Gastrocnemius medialis (tissue), 4 donors: ENCODE results near the gene ZMYM4. TPM values are rescaled to one million over a fixed set of nuclear protein-coding genes. Genes with fewer than 3 reads are reported as not detected.

Experiments used
- ATAC-seq, 2 donors: fragments of 150-250 bp; one replicate each; pipeline ENCODE4 v1.9.1; 2016
- DNase-seq, 2 donors: peaks; one replicate each; pipeline ENCODE4 v3.0.0-alpha.2; 2019
- H3K27ac ChIP-seq, 4 donors: fragments of 200-600 bp; sonication (generic); 1 replicate in 1 of 4; 2 replicates in 3 of 4; pipeline ENCODE4 v1.5.1; 2016 to 2018; ENCODE audit warnings: mild to moderate bottlenecking in 2 of 4, moderate library complexity in 1 of 4
- H3K27me3 ChIP-seq, 3 donors: fragments of 200-600 bp; sonication (generic) in 2 of 3; 1 replicate in 1 of 3; 2 replicates in 2 of 3; pipeline versions ENCODE4 v1.5.1 to v1.6.0; 2016 to 2019; ENCODE audit warnings: mild to moderate bottlenecking in 1 of 3, moderate library complexity in 1 of 3
- H3K36me3 ChIP-seq, 2 donors: fragments of 200-600 bp; sonication (generic) in 1 of 2; one replicate each; pipeline ENCODE4 v1.5.1; 2017 to 2018
- H3K4me1 ChIP-seq, 2 donors: fragments of 200-600 bp; sonication (generic) in 1 of 2; one replicate each; pipeline ENCODE4 v1.5.1; 2016 to 2017; ENCODE audit warnings: mild to moderate bottlenecking in 2 of 2
- H3K4me3 ChIP-seq, 4 donors: fragments of 200-600 bp; sonication (generic) in 3 of 4; 1 replicate in 1 of 4; 2 replicates in 3 of 4; pipeline ENCODE4 v1.5.1; 2016 to 2019; ENCODE audit warnings: mild to moderate bottlenecking in 2 of 4
- H3K9me3 ChIP-seq, 3 donors: fragments of 200-600 bp; sonication (generic) in 2 of 3; 1 replicate in 1 of 3; 2 replicates in 2 of 3; pipeline ENCODE4 v1.5.1; 2016 to 2019
- POLR2A ChIP-seq, 2 donors: fragments of 450-650 bp; IDR thresholded peaks; one replicate each; pipeline ENCODE4 v1.6.1; 2017; ENCODE audit warnings: antibody characterized with exemption in 2 of 2, mild to moderate bottlenecking in 2 of 2, moderate library complexity in 2 of 2
- in situ Hi-C, 4 donors: fragments of 200-750 bp; cut with MboI; loops; one replicate each; pipeline versions ENCODE4 v1.15.0 to v1.8.0; 2017; ENCODE audit warnings: low sequenced_read_pairs in 4 of 4
- intact Hi-C: fragments of 100-400 bp; cut with DNase I; formaldehyde crosslinking; loops from one replicate; pipeline ENCODE4 v1.15.1; 2023; ENCODE audit warnings: low total_unique reads
- total RNA-seq, 4 donors: library from RNA; depleted of rRNA; stranded (reverse); fragments of >200 nt; gene quantifications; one replicate each; pipeline versions ENCODE4 v1.1.0 to v1.2.3, GENCODE V29; 2016
- TF ChIP-seq, protein P1 (sequence below), 5 experiments: fragments of 450-650 bp in 3 of 5; fragments of 200-600 bp in 2 of 5; sonication (generic) in 2 of 5; IDR thresholded peaks in 4 of 5; conservative IDR thresholded peaks in 1 of 5; 1 replicate in 4 of 5; 2 replicates in 1 of 5; pipeline ENCODE4 v1.5.1; 2016 to 2019; ENCODE audit warnings: antibody characterized with exemption in 5 of 5, mild to moderate bottlenecking in 3 of 5, moderate library complexity in 3 of 5

Gene ZMYM4
- total RNA-seq, 4 donors from 2014 or later, result 11.1 to 25.3 (median 13.7) TPM

DNA sequence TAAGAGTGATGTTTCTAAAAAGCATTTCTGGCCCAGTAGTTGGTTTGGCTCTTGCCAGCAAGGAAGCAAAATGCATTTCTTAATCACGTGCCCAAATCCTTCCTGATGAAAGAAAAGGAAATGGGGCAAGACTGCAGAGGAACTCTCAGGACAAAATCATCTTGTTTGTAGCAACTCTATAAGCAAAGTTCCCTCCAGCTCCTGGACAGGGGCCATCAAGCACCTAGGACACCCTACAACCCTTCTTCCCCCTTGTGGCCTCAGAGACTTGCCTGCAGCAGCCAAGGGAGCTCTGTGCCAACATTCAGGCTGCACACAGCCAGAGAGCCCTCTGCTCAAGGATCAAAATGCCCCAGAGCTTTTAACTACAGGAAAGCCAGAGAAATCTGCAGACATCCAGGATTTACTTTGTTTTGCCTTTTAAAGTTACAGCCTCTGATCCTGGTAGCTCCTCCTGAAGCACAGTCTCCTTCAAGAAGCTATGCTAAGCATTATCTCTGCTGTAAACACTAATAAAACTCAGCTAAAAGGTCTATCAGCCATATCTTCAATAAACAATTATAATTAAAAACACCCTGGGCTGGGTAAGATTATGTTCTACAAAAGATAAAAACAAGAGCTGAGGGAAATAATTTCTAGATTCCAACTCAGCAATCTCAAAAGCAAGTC is 183.7 kb downstream of the ZMYM4 start:
- ATAC-seq (peak in 1 of 2 donors; percentile 42), DNase-seq (peak in 1 of 2 donors; percentile 42)
- TF ChIP-seq, protein P1, sequence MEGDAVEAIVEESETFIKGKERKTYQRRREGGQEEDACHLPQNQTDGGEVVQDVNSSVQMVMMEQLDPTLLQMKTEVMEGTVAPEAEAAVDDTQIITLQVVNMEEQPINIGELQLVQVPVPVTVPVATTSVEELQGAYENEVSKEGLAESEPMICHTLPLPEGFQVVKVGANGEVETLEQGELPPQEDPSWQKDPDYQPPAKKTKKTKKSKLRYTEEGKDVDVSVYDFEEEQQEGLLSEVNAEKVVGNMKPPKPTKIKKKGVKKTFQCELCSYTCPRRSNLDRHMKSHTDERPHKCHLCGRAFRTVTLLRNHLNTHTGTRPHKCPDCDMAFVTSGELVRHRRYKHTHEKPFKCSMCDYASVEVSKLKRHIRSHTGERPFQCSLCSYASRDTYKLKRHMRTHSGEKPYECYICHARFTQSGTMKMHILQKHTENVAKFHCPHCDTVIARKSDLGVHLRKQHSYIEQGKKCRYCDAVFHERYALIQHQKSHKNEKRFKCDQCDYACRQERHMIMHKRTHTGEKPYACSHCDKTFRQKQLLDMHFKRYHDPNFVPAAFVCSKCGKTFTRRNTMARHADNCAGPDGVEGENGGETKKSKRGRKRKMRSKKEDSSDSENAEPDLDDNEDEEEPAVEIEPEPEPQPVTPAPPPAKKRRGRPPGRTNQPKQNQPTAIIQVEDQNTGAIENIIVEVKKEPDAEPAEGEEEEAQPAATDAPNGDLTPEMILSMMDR (IDR thresholded peaks at IDR 0.05 in 4 of 5, conservative IDR thresholded peaks at IDR 0.05 in 1 of 5), result no peak
- no peak for TF ChIP-seq POLR2A (IDR thresholded peaks at IDR 0.05)
- no peak overlapping the region for H3K4me3 ChIP-seq
- H3K4me1 ChIP-seq, result peaks cover 8 to 9% of the 10 kb centered on the region in 2 donors
- in situ Hi-C loops (loop anchor here in 3 of 4 donors (5.0 to 25.0 kb wide), 3 partner anchors 110 to 285 kb away; no protein-coding TSS in a partner anchor), intact Hi-C loops (no loop called here)
- peaks cover 3 to 47% of the 10 kb centered on the region in 2 donors for H3K36me3 ChIP-seq
- peak overlapping the region in 2 of 4 donors; percentile 3 to 6 for H3K27ac ChIP-seq
- no peaks in the 10 kb centered on the region for H3K27me3 ChIP-seq
- no peaks in the 10 kb centered on the region for H3K9me3 ChIP-seq

DNA sequence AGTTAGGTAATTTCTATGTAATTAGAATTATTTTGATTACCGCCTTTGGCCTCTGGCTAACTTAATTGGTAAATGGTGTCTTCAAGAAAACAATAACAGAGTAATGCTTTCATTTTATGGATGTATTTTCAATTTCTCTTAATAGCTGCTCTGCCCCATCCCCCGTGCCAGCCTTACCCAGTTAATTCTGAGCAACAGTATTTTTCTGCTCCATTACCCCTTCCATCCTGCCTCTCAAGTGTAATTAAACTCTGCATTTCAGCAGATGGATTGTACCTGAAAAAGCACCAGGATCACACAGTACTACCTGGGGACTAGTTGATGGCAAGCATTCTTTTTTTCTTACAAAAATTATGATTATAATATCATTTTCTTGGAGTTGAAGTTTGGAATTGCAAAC is 184.5 kb downstream of the ZMYM4 start:
- no peak for ATAC-seq
- intact Hi-C loops (no loop called here), in situ Hi-C loops (loop anchor here in 3 of 4 donors (5.0 to 25.0 kb wide), 3 partner anchors 109 to 284 kb away; no protein-coding TSS in a partner anchor)
- Histone ChIP-seq H3K27ac (no peak overlapping the region), H3K4me3 (no peak overlapping the region), H3K27me3 (no peaks in the 10 kb centered on the region), H3K9me3 (no peaks in the 10 kb centered on the region), H3K4me1 (peaks cover 8 to 9% of the 10 kb centered on the region in 2 donors), H3K36me3 (peaks cover 3 to 39% of the 10 kb centered on the region in 2 donors)
- TF ChIP-seq, protein P1 (IDR thresholded peaks at IDR 0.05 in 4 of 5, conservative IDR thresholded peaks at IDR 0.05 in 1 of 5), result no peak
- no peak for TF ChIP-seq POLR2A (IDR thresholded peaks at IDR 0.05)
- no peak for DNase-seq

GRCh38 chr1:35454176-35454575 is 185.7 kb downstream of the ZMYM4 start:
- ATAC-seq (peak in 1 of 2 donors; percentile 34), DNase-seq (no peak)
- intact Hi-C loops (no loop called here), in situ Hi-C loops (loop anchor here in 3 of 4 donors (5.0 to 25.0 kb wide), 3 partner anchors 108 to 283 kb away; no protein-coding TSS in a partner anchor)
- H3K36me3 ChIP-seq, result peaks cover 2 to 28% of the 10 kb centered on the region in 2 donors
- peaks cover 8 to 9% of the 10 kb centered on the region in 2 donors for H3K4me1 ChIP-seq
- TF ChIP-seq POLR2A (IDR thresholded peaks at IDR 0.05), result no peak
- TF ChIP-seq, protein P1 (IDR thresholded peaks at IDR 0.05 in 4 of 5, conservative IDR thresholded peaks at IDR 0.05 in 1 of 5), result no peak
- no peaks in the 10 kb centered on the region for H3K27me3 ChIP-seq
- H3K9me3 ChIP-seq, result no peaks in the 10 kb centered on the region
- H3K4me3 ChIP-seq, result no peak overlapping the region
- H3K27ac ChIP-seq, result no peak overlapping the region

DNA sequence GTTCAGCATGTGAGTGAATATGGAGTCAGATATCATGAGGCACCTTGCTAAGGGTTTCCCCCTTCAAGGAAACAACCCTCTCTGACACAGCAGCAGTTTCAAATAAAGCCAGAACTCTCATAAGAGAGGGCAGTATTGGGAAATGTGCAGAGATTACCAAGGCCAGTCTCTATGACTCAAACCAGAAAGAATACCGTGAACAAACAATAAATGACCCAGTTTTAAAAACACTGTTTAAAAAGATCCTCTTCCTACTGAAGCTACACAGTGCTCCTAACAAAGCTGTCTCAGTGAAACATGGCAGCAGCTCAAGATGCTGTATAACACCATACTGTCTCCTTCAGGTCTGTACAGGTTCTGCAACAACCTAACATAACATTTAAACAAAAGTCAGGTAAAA is 186.1 kb downstream of the ZMYM4 start:
- TF ChIP-seq POLR2A (IDR thresholded peaks at IDR 0.05), result no peak
- TF ChIP-seq, protein P1 (IDR thresholded peaks at IDR 0.05 in 4 of 5, conservative IDR thresholded peaks at IDR 0.05 in 1 of 5), result no peak

More for the DNA sequence above, 186.1 kb downstream of the ZMYM4 start:
- ATAC-seq (no peak), DNase-seq (no peak)
- in situ Hi-C loops, result loop anchor here in 3 of 4 donors (5.0 to 25.0 kb wide), 3 partner anchors 108 to 283 kb away; no protein-coding TSS in a partner anchor
- no peaks in the 10 kb centered on the region for H3K27me3 ChIP-seq
- H3K27ac ChIP-seq, result no peak overlapping the region
- no peaks in the 10 kb centered on the region for H3K9me3 ChIP-seq
- intact Hi-C loops, result no loop called here
- peaks cover 0 to 23% of the 10 kb centered on the region in 2 donors for H3K36me3 ChIP-seq
- peaks cover 8 to 9% of the 10 kb centered on the region in 2 donors for H3K4me1 ChIP-seq
- H3K4me3 ChIP-seq, result no peak overlapping the region
